Brain microvascular endothelial cell (primary cell): ENCODE measurements around the gene OSGIN1.

ENCODE experiments used
- DNase-seq: peaks from one replicate; pipeline ENCODE4 v3.0.0-alpha.2; 2020
- H3K27ac ChIP-seq: fragments of 250-450 bp; sonication (Bioruptor Pico); 2 replicates; pipeline ENCODE4 v1.5.1; 2020; ENCODE audit warnings: mild to moderate bottlenecking, moderate library complexity
- H3K27me3 ChIP-seq: fragments of 250-450 bp; sonication (Bioruptor Pico); replicated peaks from 2 replicates; pipeline ENCODE4 v1.5.1; 2020; ENCODE audit warnings: mild to moderate bottlenecking
- H3K36me3 ChIP-seq: fragments of 250-450 bp; sonication (Bioruptor Pico); replicated peaks from 2 replicates; pipeline ENCODE4 v1.5.1; 2020; ENCODE audit warnings: mild to moderate bottlenecking
- H3K4me3 ChIP-seq: 2 replicates; pipeline ENCODE4 v1.5.1; 2011; ENCODE audit warnings: low read depth, mild to moderate bottlenecking, control low read depth, low read length, moderate library complexity
- in situ Hi-C: cut with HindIII; loops from 2 replicates; pipeline ENCODE4 v1.10.0; 2017; ENCODE audit warnings: low sequenced_read_pairs, low pct_ligation_motif_present
- TF ChIP-seq, protein P1 (sequence below): IDR thresholded peaks from 2 replicates; pipeline ENCODE4 v1.5.1; 2011; ENCODE audit warnings: low read depth, mild to moderate bottlenecking, moderate library complexity, low read length, control low read depth, inconsistent platforms; ENCODE audit errors: missing control alignments

The OSGIN1 gene

GRCh38 chr16:83970430-83970815 is 17.4 kb downstream of the OSGIN1 start:
- no peak for DNase-seq
- in situ Hi-C loops = no loop called here
- H3K27me3 ChIP-seq = peaks cover 12% of the 10 kb centered on the region
- TF ChIP-seq, protein P1, sequence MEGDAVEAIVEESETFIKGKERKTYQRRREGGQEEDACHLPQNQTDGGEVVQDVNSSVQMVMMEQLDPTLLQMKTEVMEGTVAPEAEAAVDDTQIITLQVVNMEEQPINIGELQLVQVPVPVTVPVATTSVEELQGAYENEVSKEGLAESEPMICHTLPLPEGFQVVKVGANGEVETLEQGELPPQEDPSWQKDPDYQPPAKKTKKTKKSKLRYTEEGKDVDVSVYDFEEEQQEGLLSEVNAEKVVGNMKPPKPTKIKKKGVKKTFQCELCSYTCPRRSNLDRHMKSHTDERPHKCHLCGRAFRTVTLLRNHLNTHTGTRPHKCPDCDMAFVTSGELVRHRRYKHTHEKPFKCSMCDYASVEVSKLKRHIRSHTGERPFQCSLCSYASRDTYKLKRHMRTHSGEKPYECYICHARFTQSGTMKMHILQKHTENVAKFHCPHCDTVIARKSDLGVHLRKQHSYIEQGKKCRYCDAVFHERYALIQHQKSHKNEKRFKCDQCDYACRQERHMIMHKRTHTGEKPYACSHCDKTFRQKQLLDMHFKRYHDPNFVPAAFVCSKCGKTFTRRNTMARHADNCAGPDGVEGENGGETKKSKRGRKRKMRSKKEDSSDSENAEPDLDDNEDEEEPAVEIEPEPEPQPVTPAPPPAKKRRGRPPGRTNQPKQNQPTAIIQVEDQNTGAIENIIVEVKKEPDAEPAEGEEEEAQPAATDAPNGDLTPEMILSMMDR = no peak
- no peaks in the 10 kb centered on the region for H3K36me3 ChIP-seq
- no peak overlapping the region for H3K4me3 ChIP-seq
- H3K27ac ChIP-seq = no peak overlapping the region

DNA sequence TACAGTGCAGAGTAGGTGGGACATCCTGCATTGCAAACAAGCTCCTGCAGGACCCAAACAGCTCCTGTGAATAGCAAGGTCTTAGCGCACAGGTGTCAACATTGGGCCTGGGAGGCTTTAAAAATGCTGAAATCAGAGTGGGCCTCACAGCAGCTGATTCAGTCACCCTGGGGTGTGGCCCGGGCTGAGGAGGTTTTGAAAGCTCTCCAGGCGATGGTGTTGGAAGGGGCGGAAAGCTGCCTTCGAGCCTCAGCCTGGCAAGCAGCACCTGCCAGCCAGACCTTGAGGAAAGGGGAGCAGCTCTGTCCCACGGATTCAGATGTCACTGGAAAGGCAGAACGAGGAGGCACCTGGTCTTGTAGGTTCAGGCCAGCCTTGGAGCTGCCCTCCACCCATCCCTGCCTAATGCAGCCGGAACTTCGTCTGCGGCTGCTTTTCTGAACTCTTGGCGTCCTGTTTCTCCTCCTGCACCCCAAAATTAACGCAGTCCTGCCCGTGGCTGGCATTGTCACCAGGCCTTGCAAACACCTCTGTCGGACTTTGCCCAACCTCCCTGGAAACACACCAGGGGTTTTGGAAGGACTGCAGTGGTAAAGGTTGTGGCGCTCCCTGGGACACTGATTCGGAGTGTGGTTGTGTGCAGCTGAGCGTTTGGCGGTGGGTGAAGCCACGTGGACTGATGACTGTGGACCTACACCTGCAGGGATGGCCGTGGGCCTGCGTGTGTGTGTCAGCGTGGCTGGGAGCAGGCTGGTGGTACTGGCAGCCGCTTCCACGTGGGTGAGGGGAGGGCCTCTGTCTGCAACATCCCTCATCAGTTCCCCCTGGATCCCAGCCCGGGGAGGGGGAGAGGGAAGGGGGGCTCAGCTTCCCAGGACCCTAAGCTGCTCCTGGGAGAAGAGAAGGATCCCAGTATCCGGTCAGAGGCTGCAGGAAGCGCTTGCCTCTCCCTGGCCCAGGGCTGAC is 18.4 kb downstream of the OSGIN1 start:
- DNase-seq = no peak
- H3K36me3 ChIP-seq = no peaks in the 10 kb centered on the region
- no peak overlapping the region for H3K4me3 ChIP-seq
- TF ChIP-seq, protein P1 = no peak
- H3K27ac ChIP-seq = no peak overlapping the region
- in situ Hi-C loops = no loop called here
- H3K27me3 ChIP-seq = peaks cover 12% of the 10 kb centered on the region

GRCh38 chr16:83972256-83973008 is 19.4 kb downstream of the OSGIN1 start:
- H3K36me3 ChIP-seq = no peaks in the 10 kb centered on the region
- no peak overlapping the region for H3K27ac ChIP-seq
- in situ Hi-C loops = no loop called here
- H3K4me3 ChIP-seq = no peak overlapping the region
- peaks cover 12% of the 10 kb centered on the region for H3K27me3 ChIP-seq
- no peak for DNase-seq
- TF ChIP-seq, protein P1 = no peak

DNA sequence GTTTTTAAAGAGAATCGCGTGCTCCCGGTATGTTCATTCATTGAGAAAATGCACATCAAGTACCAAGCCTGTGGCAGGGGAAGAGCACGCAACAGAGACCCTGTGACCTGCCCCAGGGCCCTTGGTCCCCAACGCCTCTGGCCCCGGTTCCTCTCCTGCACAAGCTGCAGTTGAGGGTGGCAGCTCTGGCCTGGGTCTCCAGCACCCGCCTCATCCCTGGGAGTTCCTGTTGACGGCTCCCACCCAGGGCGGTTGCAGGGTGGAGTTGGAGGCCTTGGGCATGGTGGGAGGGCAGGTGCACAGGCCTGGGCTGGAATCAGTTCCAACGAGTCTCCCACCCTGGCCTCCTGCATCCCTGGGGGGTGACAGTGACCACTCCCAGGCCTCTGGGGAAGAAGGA is 20.0 kb downstream of the OSGIN1 start:
- H3K36me3 ChIP-seq = no peaks in the 10 kb centered on the region
- TF ChIP-seq, protein P1 = no peak
- peaks cover 12% of the 10 kb centered on the region for H3K27me3 ChIP-seq
- H3K4me3 ChIP-seq = no peak overlapping the region
- H3K27ac ChIP-seq = no peak overlapping the region
- no peak for DNase-seq
- in situ Hi-C loops = no loop called here

DNA sequence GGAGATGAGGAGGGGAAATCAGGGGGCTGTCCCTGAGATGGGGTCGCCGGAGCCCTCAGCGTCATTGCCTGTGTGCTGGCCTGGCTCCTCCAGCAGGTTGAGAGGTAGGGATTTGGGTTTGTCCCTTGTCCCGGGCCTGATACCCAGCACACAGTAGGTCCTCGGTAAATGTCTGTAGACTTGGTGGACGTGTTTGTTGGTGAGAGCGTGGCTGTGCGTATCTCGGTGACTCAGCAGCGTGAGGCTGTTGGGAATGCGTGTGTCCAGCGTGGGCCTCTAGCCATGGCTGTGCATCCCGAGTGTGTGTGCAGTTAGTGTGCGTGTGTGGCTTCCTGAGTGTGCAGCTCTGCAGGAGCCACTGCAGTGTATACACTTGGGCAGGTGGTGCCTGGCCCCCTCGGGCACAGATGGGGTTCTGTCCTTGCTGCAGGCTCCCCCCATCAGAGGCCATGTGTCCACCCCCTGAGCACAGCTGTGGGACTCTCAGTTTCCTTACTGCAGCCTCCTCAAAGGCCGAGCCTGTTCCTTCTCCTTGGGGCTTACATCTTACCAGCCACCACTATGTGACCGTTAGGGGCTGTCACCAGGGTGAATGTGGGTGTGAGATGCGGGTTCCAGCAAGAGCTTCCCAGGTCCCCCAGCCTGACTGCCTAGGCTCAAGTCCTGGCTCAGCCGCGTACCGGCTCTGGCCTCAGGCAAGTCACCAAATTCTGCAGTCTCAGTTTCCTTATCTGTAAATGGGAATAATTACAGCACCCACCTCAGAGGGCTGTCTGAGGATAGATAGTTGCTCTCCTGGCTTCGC is 20.7 kb downstream of the OSGIN1 start:
- DNase-seq = no peak
- Histone ChIP-seq H3K27me3 (peaks cover 9% of the 10 kb centered on the region), H3K27ac (no peak overlapping the region), H3K4me3 (no peak overlapping the region), H3K36me3 (no peaks in the 10 kb centered on the region)
- TF ChIP-seq, protein P1 = no peak
- in situ Hi-C loops = no loop called here
